AG04450 (cell line): ENCODE data around the gene ABCF2. TPM values are rescaled to one million over a fixed set of nuclear protein-coding genes. Genes with fewer than 3 reads are reported as not detected.

ENCODE experiments used
- CTCF ChIA-PET: fragments of 300-600, 350-600 bp; formaldehyde crosslinking; extraction: SDS; loops from one replicate; lab custom pipeline; 2022; ENCODE audit warnings: antibody characterized with exemption, inconsistent platforms; lab: Charles Lee
- POLR2A ChIA-PET: fragments of 350-600 bp; formaldehyde crosslinking; extraction: SDS; loops from one replicate; lab custom pipeline; 2021; ENCODE audit warnings: antibody characterized with exemption, inconsistent platforms; lab: Yijun Ruan, JAX
- DNase-seq: peaks from one replicate; pipeline ENCODE4 v3.0.0-alpha.2; 2011; ENCODE audit warnings: low read depth, low spot score
- H3K27ac ChIP-seq: one replicate; pipeline ENCODE4 v1.5.1; 2012; ENCODE audit warnings: low read depth, low read length, control low read depth
- H3K27me3 ChIP-seq: one replicate; pipeline ENCODE4 v1.6.0; 2012; ENCODE audit warnings: low read length; ENCODE audit not compliant: control insufficient read depth, insufficient read depth
- H3K4me3 ChIP-seq: 2 replicates; pipeline ENCODE4 v1.5.1; 2011; ENCODE audit warnings: mild to moderate bottlenecking, low read depth, low read length, control low read depth
- H3K9me3 ChIP-seq: 2 replicates; pipeline ENCODE4 v1.5.1; 2012; ENCODE audit warnings: low read length; ENCODE audit not compliant: control insufficient read depth, insufficient read depth
- polyA plus RNA-seq: library from polyadenylated mRNA; depleted of rRNA; stranded (reverse); fragments of >200 nt; gene quantifications from 2 replicates; pipeline ENCODE4 v1.2.3, GENCODE V29; 2011
- TF ChIP-seq, protein P1 (sequence below): IDR thresholded peaks from 2 replicates; pipeline ENCODE4 v1.5.1; 2011; ENCODE audit warnings: low read depth, low read length, control low read depth, inconsistent platforms

The ABCF2 gene
- polyA plus RNA-seq, 1 experiment = 31.0 TPM

DNA sequence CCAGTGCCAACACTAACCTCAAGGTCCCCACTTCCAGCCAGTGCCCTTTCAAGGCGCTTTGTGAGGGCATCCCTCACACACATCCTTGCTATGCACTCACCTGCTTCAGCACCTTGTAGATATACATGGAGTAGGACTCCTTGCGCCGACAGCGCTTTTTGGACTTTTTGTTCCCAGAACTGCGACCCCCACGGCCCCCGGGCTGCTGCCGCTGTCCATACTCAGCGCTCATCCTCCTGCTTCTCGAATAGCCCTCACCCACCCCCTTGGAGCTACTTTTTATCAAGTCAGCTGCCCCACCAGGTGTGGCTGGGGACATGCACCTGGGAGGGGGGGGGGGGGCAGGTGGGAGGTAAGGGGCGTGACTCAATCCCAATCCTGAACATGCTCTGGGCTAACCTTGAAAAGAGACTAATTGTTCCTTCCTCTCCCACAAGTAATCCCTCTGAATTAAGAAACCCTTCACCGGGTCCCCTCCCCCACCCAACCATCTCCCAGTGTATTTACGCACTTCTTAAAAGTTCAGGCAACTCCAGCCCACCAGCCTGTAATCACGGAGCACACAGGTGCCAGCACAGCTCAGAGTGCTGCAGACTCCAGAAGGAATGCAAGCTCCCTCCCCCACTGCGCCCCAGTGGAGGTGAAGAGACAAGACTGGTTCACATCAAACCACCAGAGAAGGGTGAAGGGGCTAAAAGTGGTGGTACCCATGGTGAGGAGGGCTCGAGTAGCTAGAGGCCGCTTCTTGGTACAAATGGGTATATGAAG lies 16.7 kb downstream of the ABCF2 start, which contains the start of gene H2BK1:
Gene H2BK1, minus strand, starts transcription at position 402 of the 768 bp plus-strand sequence. Its CDS starts 170 bp downstream, at position 232.
- Histone ChIP-seq H3K27me3 (peaks cover 32% of the 10 kb centered on the region), H3K9me3 (no peaks in the 10 kb centered on the region), H3K4me3 (no peak within 1 kb of the TSS), H3K27ac (no peak within 1 kb of the TSS)
- ChIA-PET POLR2A (interaction anchor here (0.7 kb wide), 1 partner anchor 1912 kb away, joined by 3 read pairs; no protein-coding TSS in a partner anchor), CTCF (interaction anchor here (0.7 to 0.9 kb wide), 2 partner anchors 34 to 86 kb away, joined by 3 to 4 read pairs; no protein-coding TSS in a partner anchor)
- TF ChIP-seq, protein P1, sequence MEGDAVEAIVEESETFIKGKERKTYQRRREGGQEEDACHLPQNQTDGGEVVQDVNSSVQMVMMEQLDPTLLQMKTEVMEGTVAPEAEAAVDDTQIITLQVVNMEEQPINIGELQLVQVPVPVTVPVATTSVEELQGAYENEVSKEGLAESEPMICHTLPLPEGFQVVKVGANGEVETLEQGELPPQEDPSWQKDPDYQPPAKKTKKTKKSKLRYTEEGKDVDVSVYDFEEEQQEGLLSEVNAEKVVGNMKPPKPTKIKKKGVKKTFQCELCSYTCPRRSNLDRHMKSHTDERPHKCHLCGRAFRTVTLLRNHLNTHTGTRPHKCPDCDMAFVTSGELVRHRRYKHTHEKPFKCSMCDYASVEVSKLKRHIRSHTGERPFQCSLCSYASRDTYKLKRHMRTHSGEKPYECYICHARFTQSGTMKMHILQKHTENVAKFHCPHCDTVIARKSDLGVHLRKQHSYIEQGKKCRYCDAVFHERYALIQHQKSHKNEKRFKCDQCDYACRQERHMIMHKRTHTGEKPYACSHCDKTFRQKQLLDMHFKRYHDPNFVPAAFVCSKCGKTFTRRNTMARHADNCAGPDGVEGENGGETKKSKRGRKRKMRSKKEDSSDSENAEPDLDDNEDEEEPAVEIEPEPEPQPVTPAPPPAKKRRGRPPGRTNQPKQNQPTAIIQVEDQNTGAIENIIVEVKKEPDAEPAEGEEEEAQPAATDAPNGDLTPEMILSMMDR = no peak
- DNase-seq = no peak

DNA sequence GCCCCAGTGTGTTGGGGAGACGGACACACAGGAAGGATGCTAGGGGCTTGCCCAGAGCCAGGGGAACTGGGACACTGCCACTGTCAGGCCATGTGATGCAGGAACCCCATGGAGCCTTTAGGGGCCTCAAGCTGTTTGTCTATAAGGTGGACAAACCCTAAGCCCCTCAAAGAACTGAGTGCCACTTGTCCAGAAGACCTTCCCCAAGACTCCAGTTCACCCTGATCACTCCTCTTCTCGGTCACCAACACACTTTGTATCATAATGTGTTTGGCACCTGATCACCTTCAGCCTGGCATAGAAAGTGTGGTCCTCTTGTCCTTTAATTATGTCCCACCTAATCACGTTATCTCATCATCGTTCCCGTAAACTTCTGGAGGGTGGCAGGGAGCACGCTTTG lies 17.4 kb downstream of the ABCF2 start:
- Histone ChIP-seq H3K4me3 (no peak overlapping the region), H3K27ac (no peak overlapping the region), H3K9me3 (peaks cover 1% of the 10 kb centered on the region; the same call in 1 of the 2 replicates), H3K27me3 (peaks cover 37% of the 10 kb centered on the region)
- no peak for DNase-seq
- ChIA-PET POLR2A (no interaction called here), CTCF (no interaction called here)
- TF ChIP-seq, protein P1 = no peak

DNA sequence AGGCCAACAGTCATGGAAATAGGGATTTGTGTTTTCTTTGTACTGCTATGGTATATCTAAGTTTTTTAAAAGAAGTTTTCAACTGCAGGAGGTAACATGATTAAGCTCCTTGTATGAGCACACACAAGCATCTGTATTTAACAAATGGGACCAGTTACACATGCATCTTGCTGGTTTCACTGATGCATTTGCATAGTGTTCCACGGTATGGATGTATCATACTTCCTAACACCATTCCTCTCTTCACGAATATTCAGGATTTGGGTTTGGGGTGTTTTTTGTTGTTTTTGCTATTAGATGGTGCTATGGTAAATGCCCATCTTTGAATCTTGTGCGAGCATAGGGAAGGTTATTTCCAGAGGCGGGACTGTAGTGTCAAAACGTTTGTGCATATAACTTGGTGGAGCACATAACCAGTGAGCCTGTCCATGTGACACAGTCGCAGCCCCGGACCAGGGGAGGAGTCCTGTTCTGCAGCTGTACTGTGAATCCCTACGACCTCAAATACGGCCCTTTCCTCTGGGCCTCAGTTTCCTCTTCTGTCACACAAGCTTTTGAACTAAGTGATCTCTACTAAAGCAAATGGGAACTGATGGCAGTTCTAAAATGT lies 18.6 kb downstream of the ABCF2 start:
- H3K27me3 ChIP-seq = peaks cover 46% of the 10 kb centered on the region
- DNase-seq = no peak
- H3K9me3 ChIP-seq = peaks cover 2% of the 10 kb centered on the region; the same call in 1 of the 2 replicates
- no peak overlapping the region for H3K27ac ChIP-seq
- TF ChIP-seq, protein P1 = no peak
- no peak overlapping the region for H3K4me3 ChIP-seq
- CTCF ChIA-PET = no interaction called here
- POLR2A ChIA-PET = no interaction called here

DNA sequence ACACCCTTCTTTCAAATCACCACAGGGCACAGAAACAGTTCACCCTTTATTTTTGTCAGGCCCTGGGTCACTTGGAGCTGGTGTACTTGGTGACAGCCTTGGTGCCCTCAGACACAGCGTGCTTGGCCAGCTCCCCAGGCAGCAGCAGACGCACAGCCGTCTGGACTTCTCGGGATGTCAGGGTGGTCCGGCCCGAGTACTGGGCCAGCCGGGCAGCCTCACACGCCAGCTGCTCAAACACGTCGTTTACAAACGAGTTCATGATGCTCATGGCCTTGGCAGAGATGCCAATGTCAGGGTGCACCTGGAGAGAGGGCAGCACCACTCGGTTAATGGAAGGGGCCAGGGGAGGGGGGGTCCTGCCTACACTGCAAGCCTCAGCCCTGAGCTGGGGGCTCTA lies 19.2 kb downstream of the ABCF2 start:
- no peak for DNase-seq
- POLR2A ChIA-PET = no interaction called here
- peaks cover 2% of the 10 kb centered on the region; the same call in 1 of the 2 replicates for H3K9me3 ChIP-seq
- CTCF ChIA-PET = no interaction called here
- TF ChIP-seq, protein P1 = no peak
- no peak overlapping the region for H3K27ac ChIP-seq
- no peak overlapping the region for H3K4me3 ChIP-seq
- H3K27me3 ChIP-seq = peaks cover 49% of the 10 kb centered on the region

DNA sequence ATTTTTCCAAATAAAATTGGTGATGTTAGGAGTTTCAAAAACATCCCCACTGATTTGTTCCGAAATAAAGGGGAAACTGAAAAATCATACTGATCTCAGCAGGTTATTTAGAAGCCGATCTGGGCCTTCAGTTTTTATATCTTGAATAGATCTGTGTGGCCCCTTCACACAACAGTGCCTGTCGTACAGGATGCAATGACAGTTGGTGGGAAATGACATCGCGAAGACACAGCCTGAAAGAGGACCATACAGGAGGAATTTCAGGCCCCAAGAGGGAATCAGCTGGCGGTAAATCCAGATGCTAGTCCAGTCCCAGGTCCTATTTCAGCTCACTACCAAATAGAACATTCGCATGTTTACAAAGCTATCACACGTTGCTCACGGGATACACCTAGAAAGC lies 19.7 kb downstream of the ABCF2 start:
- DNase-seq = no peak
- Histone ChIP-seq H3K4me3 (no peak overlapping the region), H3K9me3 (peaks cover 2% of the 10 kb centered on the region; the same call in 1 of the 2 replicates), H3K27ac (no peak overlapping the region), H3K27me3 (peaks cover 51% of the 10 kb centered on the region)
- ChIA-PET CTCF (no interaction called here), POLR2A (no interaction called here)
- TF ChIP-seq, protein P1 = no peak
